ENCODE data around the gene ABCF2. TPM values are rescaled to one million over a fixed set of nuclear protein-coding genes. Genes with fewer than 3 reads are reported as not detected.

ABCF2 gene
- polyA plus RNA-seq, 1 donor (not counting 4 experiments of a cell fraction or from before 2014, with no cell fraction given), result 33.3 TPM

DNA sequence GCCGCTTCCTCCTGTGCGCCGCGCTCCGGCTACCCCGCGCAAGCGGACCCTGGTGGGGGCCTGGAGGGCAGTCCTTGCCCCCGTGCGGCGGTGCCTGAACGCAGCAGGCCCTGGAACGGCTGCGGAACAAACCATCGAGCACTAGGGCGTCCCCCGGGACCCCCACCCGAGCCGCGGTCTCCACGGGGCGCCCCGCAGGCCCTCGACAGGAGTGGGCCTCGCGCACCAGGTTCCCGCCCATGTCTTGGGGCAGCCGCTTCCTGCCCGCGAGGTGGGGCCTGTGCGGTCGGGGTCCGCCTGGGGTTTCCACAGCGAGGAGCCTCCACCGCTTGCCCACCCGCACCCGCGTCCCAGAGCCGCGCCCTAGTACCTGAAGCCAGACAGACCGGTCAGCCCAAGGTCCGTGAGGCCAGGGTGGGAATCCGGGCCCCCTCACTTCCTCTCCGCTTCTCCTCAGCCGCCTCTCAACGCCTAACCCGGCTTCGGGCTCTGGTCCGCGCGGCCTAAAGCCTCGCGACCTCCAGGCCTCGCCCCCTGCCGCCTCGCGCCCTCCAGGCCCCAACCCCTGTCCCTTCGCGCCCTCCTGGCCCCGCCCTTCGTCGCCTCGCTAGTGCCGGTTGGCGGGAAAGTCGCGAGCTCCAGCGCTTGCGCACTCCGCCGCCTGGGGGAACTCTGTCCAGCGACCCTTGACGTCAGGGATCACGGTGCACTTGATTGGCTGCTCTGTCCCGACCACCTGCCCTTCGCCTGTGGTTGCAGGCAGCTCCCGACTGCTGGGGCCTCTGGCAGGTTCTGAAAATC is 52.6 kb downstream of the ABCF2 start:
- FAIRE-seq, result no peak
- H3K4me3 ChIP-seq (ENCODE audit: control insufficient read depth in 2 of 3, extremely low read depth in 1 of 3, insufficient read depth in 2 of 3, low read depth in 1 of 3, low read length in 3 of 3), result no peak overlapping the region
- H3K27me3 ChIP-seq (ENCODE audit: control insufficient read depth, extremely low read depth, insufficient read depth, low read length), result peaks cover 36% of the 10 kb centered on the region
- H3K27ac ChIP-seq (ENCODE audit: control insufficient read depth, insufficient read depth, low read length), result no peak overlapping the region
- no peak overlapping the region for H3K4me2 ChIP-seq (ENCODE audit: control insufficient read depth, extremely low read depth, insufficient read depth, low read depth, low read length)
- dilution Hi-C loops (cut with MboI; ENCODE audit: extremely low pct_ligation_motif_present, low sequenced_read_pairs), result no loop called here
- no peak for DNase-seq (ENCODE audit: low read depth, low spot score)
- H3K36me3 ChIP-seq (ENCODE audit: control insufficient read depth in 2 of 2, extremely low read depth in 1 of 2, insufficient read depth in 2 of 2, low read length in 2 of 2), result no peaks in the 10 kb centered on the region
- TF ChIP-seq EZH2 (IDR thresholded peaks at IDR 0.05; ENCODE audit: low read length), result no peak
- no peak for TF ChIP-seq CTCF (optimal IDR thresholded peaks at IDR 0.05 in 1 of 3, IDR thresholded peaks at IDR 0.05 in 1 of 3, conservative IDR thresholded peaks at IDR 0.05 in 1 of 3; ENCODE audit: extremely low read depth in 1 of 3, insufficient read depth in 2 of 3, low read length in 3 of 3)
- H2AFZ ChIP-seq (ENCODE audit: control insufficient read depth, low read length), result no peak overlapping the region
- no peaks in the 10 kb centered on the region for H3K79me2 ChIP-seq (ENCODE audit: control insufficient read depth, insufficient read depth, low read length)
- no peaks in the 10 kb centered on the region for H3K9me3 ChIP-seq (ENCODE audit: control insufficient read depth, low read depth, low read length)
- no peaks in the 10 kb centered on the region for H4K20me1 ChIP-seq (ENCODE audit: control insufficient read depth, extremely low read depth, insufficient read depth, low read length)
- no peak overlapping the region for H3K9ac ChIP-seq (ENCODE audit: control insufficient read depth, extremely low read depth, insufficient read depth, low read length)
- no peaks in the 10 kb centered on the region for H3K9me1 ChIP-seq (ENCODE audit: control insufficient read depth, extremely low read depth, insufficient read depth, low read length)
- H3K4me1 ChIP-seq (ENCODE audit: control insufficient read depth, extremely low read depth, insufficient read depth, low read length), result no peaks in the 10 kb centered on the region

- H3K27ac ChIP-seq (ENCODE audit: control insufficient read depth, insufficient read depth, low read length), result no peak overlapping the region
- FAIRE-seq (no peak), DNase-seq (ENCODE audit: low read depth, low spot score) (no peak)
- H3K9me1 ChIP-seq (ENCODE audit: control insufficient read depth, extremely low read depth, insufficient read depth, low read length), result no peaks in the 10 kb centered on the region
- no peak overlapping the region for H2AFZ ChIP-seq (ENCODE audit: control insufficient read depth, low read length)
- dilution Hi-C loops (cut with MboI; ENCODE audit: extremely low pct_ligation_motif_present, low sequenced_read_pairs), result no loop called here
- H3K9me3 ChIP-seq (ENCODE audit: control insufficient read depth, low read depth, low read length), result no peaks in the 10 kb centered on the region
- no peaks in the 10 kb centered on the region for H3K4me1 ChIP-seq (ENCODE audit: control insufficient read depth, extremely low read depth, insufficient read depth, low read length)
- peaks cover 44% of the 10 kb centered on the region for H3K27me3 ChIP-seq (ENCODE audit: control insufficient read depth, extremely low read depth, insufficient read depth, low read length)
- H3K4me3 ChIP-seq (ENCODE audit: control insufficient read depth in 2 of 3, extremely low read depth in 1 of 3, insufficient read depth in 2 of 3, low read depth in 1 of 3, low read length in 3 of 3), result no peak overlapping the region
- H3K4me2 ChIP-seq (ENCODE audit: control insufficient read depth, extremely low read depth, insufficient read depth, low read depth, low read length), result no peak overlapping the region
- H3K36me3 ChIP-seq (ENCODE audit: control insufficient read depth in 2 of 2, extremely low read depth in 1 of 2, insufficient read depth in 2 of 2, low read length in 2 of 2), result no peaks in the 10 kb centered on the region
- TF ChIP-seq CTCF (optimal IDR thresholded peaks at IDR 0.05 in 1 of 3, IDR thresholded peaks at IDR 0.05 in 1 of 3, conservative IDR thresholded peaks at IDR 0.05 in 1 of 3; ENCODE audit: extremely low read depth in 1 of 3, insufficient read depth in 2 of 3, low read length in 3 of 3), result no peak
- no peak for TF ChIP-seq EZH2 (IDR thresholded peaks at IDR 0.05; ENCODE audit: low read length)
- no peak overlapping the region for H3K9ac ChIP-seq (ENCODE audit: control insufficient read depth, extremely low read depth, insufficient read depth, low read length)
- H4K20me1 ChIP-seq (ENCODE audit: control insufficient read depth, extremely low read depth, insufficient read depth, low read length), result peaks cover 5% of the 10 kb centered on the region
- H3K79me2 ChIP-seq (ENCODE audit: control insufficient read depth, insufficient read depth, low read length), result no peaks in the 10 kb centered on the region
Measured at GRCh38 chr7:151173386-151174245, 53.4 kb downstream of the ABCF2 start.

Data from keratinocyte (primary cell).